Measurements from ENCODE around the gene PRSS50. TPM values are rescaled to one million over a fixed set of nuclear protein-coding genes. Genes with fewer than 3 reads are reported as not detected.

The PRSS50 gene
- total RNA-seq, 2 experiments from 2014 or later: not detected

GRCh38 chr3:46708401-46709156 is 9.1 kb downstream of the PRSS50 start:
- Mint-ChIP-seq H3K27ac (no peak overlapping the region), H3K4me1 (ENCODE audit: low read depth) (no peaks in the 10 kb centered on the region), H3K27me3 (no peaks in the 10 kb centered on the region), H3K9me3 (no peaks in the 10 kb centered on the region), H3K36me3 (ENCODE audit: low read depth) (no peaks in the 10 kb centered on the region), H3K4me3 (no peak overlapping the region)
- ChIA-PET CTCF (interaction anchor here (0.6 to 2.9 kb wide), 5 partner anchors 16 to 201 kb away, joined by 3 to 20 read pairs (median 3); partner anchors contain the start of gene ALS2CL), POLR2A (no interaction called here)
- TF ChIP-seq, protein P1, sequence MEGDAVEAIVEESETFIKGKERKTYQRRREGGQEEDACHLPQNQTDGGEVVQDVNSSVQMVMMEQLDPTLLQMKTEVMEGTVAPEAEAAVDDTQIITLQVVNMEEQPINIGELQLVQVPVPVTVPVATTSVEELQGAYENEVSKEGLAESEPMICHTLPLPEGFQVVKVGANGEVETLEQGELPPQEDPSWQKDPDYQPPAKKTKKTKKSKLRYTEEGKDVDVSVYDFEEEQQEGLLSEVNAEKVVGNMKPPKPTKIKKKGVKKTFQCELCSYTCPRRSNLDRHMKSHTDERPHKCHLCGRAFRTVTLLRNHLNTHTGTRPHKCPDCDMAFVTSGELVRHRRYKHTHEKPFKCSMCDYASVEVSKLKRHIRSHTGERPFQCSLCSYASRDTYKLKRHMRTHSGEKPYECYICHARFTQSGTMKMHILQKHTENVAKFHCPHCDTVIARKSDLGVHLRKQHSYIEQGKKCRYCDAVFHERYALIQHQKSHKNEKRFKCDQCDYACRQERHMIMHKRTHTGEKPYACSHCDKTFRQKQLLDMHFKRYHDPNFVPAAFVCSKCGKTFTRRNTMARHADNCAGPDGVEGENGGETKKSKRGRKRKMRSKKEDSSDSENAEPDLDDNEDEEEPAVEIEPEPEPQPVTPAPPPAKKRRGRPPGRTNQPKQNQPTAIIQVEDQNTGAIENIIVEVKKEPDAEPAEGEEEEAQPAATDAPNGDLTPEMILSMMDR (IDR thresholded peaks at IDR 0.05): no peak
- DNase-seq (no peak), ATAC-seq (no peak)
- intact Hi-C loops (cut with micrococcal nuclease): no loop called here

DNA sequence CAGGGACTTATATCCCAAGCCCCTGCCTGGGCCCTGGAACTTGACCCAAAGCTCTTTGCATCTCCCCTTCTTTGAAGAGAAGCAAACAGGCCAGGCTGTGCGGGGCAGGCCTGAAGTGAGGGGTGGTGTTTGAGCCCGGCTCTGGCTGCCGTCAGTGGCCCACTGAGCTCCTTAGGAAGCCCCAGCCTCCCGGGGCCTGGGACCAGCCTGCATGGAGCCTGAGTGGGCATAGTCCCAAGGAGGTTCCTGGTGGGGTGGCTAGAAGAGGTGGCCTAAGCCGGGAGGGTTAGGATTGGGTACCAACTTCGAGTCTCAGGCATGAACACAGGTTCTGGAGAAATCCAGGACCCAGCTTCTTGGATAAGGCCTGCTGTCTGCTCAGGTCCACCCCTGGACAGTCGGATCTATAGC is 10.1 kb downstream of the PRSS50 start:
- no peak for ATAC-seq
- POLR2A ChIA-PET: no interaction called here
- intact Hi-C loops (cut with micrococcal nuclease): no loop called here

GRCh38 chr3:46706771-46707582 is 10.7 kb downstream of the PRSS50 start:
- intact Hi-C loops (cut with micrococcal nuclease): no loop called here
- CTCF ChIA-PET: interaction anchor here (1.1 to 2.9 kb wide), 3 partner anchors 9 to 188 kb away, joined by 3 to 20 read pairs (median 8); no protein-coding TSS in a partner anchor
- Mint-ChIP-seq H3K36me3 (ENCODE audit: low read depth) (no peaks in the 10 kb centered on the region), H3K4me3 (no peak overlapping the region), H3K4me1 (ENCODE audit: low read depth) (no peaks in the 10 kb centered on the region), H3K27ac (no peak overlapping the region), H3K9me3 (no peaks in the 10 kb centered on the region), H3K27me3 (peaks cover 2% of the 10 kb centered on the region)
- ATAC-seq (no peak), DNase-seq (no peak)
- POLR2A ChIA-PET: no interaction called here
- TF ChIP-seq, protein P1 (IDR thresholded peaks at IDR 0.05): no peak

More for the DNA sequence above, 10.1 kb downstream of the PRSS50 start:
- TF ChIP-seq, protein P1 (IDR thresholded peaks at IDR 0.05): no peak
- DNase-seq: no peak
- Mint-ChIP-seq H3K27ac (no peak overlapping the region), H3K4me1 (ENCODE audit: low read depth) (no peaks in the 10 kb centered on the region), H3K9me3 (no peaks in the 10 kb centered on the region), H3K36me3 (ENCODE audit: low read depth) (no peaks in the 10 kb centered on the region), H3K4me3 (no peak overlapping the region), H3K27me3 (no peaks in the 10 kb centered on the region)
- CTCF ChIA-PET: interaction anchor here (1.3 to 2.9 kb wide), 2 partner anchors 187 to 202 kb away, joined by 4 to 20 read pairs; no protein-coding TSS in a partner anchor

- no peaks in the 10 kb centered on the region for H3K36me3 Mint-ChIP-seq (ENCODE audit: low read depth)
- POLR2A ChIA-PET: no interaction called here
- DNase-seq: no peak
These were observed 11.7 kb downstream of the PRSS50 start for GRCh38 chr3:46705751-46706552.

More at GRCh38 chr3:46705751-46706552, 11.7 kb downstream of the PRSS50 start:
- intact Hi-C loops (cut with micrococcal nuclease): loop anchor here (1.0 kb wide), 1 partner anchor 189 kb away; no protein-coding TSS in a partner anchor
- CTCF ChIA-PET: interaction anchor here (0.7 to 2.9 kb wide), 8 partner anchors 9 to 204 kb away, joined by 3 to 20 read pairs (median 5); partner anchors contain the start of gene MYL3
- Mint-ChIP-seq H3K27me3 (peaks cover 7% of the 10 kb centered on the region), H3K4me1 (ENCODE audit: low read depth) (peaks cover 2% of the 10 kb centered on the region), H3K27ac (no peak overlapping the region), H3K9me3 (no peaks in the 10 kb centered on the region), H3K4me3 (no peak overlapping the region)
- ATAC-seq: no peak
- TF ChIP-seq, protein P1 (IDR thresholded peaks at IDR 0.05): no peak
